WTC11 (cell line): ENCODE measurements around the gene NOSTRIN. TPM values are rescaled to one million over a fixed set of nuclear protein-coding genes. Genes with fewer than 3 reads are reported as not detected.

Source experiments
- ATAC-seq: fragments of 200-7000 bp; cut with Tn5 transposase; 2 replicates; pipeline ENCODE4 v1.10.0; 2021; ENCODE audit warnings: mild to moderate bottlenecking, moderate library complexity
- CTCF ChIA-PET: fragments of 300-600 bp; sonication (Branson Sonifier 250); formaldehyde crosslinking; loops from one replicate; lab custom pipeline; 2021; ENCODE audit warnings: antibody characterized with exemption; lab: Charles Lee
- POLR2A ChIA-PET: fragments of 350-600 bp; sonication (Branson Sonifier 250); formaldehyde crosslinking; loops from one replicate; lab custom pipeline; 2021; ENCODE audit warnings: antibody characterized with exemption; lab: Charles Lee
- DNase-seq: peaks from one replicate; pipeline ENCODE4 v3.0.0; 2021; ENCODE audit warnings: low spot score
- H3K27ac Mint-ChIP-seq: 2 replicates; pipeline ENCODE4 v1.8.0; 2021; ENCODE audit warnings: mixed read lengths
- H3K27me3 Mint-ChIP-seq: 2 replicates; pipeline ENCODE4 v1.8.0; 2021; ENCODE audit warnings: low read depth, mild to moderate bottlenecking, moderate library complexity, mixed read lengths
- H3K36me3 Mint-ChIP-seq: 2 replicates; pipeline ENCODE4 v1.8.0; 2021; ENCODE audit warnings: mixed read lengths
- H3K4me1 Mint-ChIP-seq: 2 replicates; pipeline ENCODE4 v1.8.0; 2022; ENCODE audit warnings: mixed read lengths
- H3K4me3 Mint-ChIP-seq: 2 replicates; pipeline ENCODE4 v1.8.0; 2021; ENCODE audit warnings: mild to moderate bottlenecking, moderate library complexity, mixed read lengths
- H3K9me3 Mint-ChIP-seq: 2 replicates; pipeline ENCODE4 v1.8.0; 2021; ENCODE audit warnings: mixed read lengths
- ATF3 ChIP-seq: sonication (generic); formaldehyde crosslinking; conservative IDR thresholded peaks from 2 replicates; pipeline ENCODE4 v1.8.1; 2022; ENCODE audit warnings: mild to moderate bottlenecking, missing genetic modification reagents
- E2F4 ChIP-seq: sonication (generic); formaldehyde crosslinking; IDR thresholded peaks from 2 replicates; pipeline ENCODE4 v1.8.1; 2022; ENCODE audit warnings: low read depth, mild to moderate bottlenecking, moderate library complexity, missing genetic modification reagents, borderline replicate concordance
- ESRRA ChIP-seq: sonication (generic); formaldehyde crosslinking; IDR thresholded peaks from 2 replicates; pipeline ENCODE4 v1.8.1; 2022; ENCODE audit warnings: mild to moderate bottlenecking, missing genetic modification reagents, borderline replicate concordance
- ETV6 ChIP-seq: sonication (generic); formaldehyde crosslinking; IDR thresholded peaks from 2 replicates; pipeline ENCODE4 v1.8.1; 2022; ENCODE audit warnings: mild to moderate bottlenecking, missing genetic modification reagents
- FOXJ3 ChIP-seq: sonication (generic); formaldehyde crosslinking; IDR thresholded peaks from 2 replicates; pipeline ENCODE4 v1.9.0; 2021; ENCODE audit warnings: missing genetic modification reagents, mild to moderate bottlenecking, borderline replicate concordance
- FOXP1 ChIP-seq: sonication (generic); formaldehyde crosslinking; IDR thresholded peaks from 2 replicates; pipeline ENCODE4 v1.8.0; 2022; ENCODE audit warnings: missing genetic modification reagents, mild to moderate bottlenecking, moderate library complexity, borderline replicate concordance
- HMGA2 ChIP-seq: fragments of 250-450 bp; sonication (Bioruptor Pico); IDR thresholded peaks from 2 replicates; pipeline ENCODE4 v1.4.0; 2021; ENCODE audit warnings: mild to moderate bottlenecking, moderate library complexity
- IRF1 ChIP-seq: sonication (generic); formaldehyde crosslinking; IDR thresholded peaks from 2 replicates; pipeline ENCODE4 v1.8.0; 2023; ENCODE audit warnings: missing genetic modification reagents
- KAT7 ChIP-seq: sonication (generic); formaldehyde crosslinking; IDR thresholded peaks from 2 replicates; pipeline ENCODE4 v1.8.1; 2023; ENCODE audit warnings: missing genetic modification reagents, mild to moderate bottlenecking, borderline replicate concordance
- MAX ChIP-seq: sonication (generic); formaldehyde crosslinking; IDR thresholded peaks from 2 replicates; pipeline ENCODE4 v1.8.0; 2022; ENCODE audit warnings: mild to moderate bottlenecking, missing genetic modification reagents
- MLX ChIP-seq: sonication (generic); formaldehyde crosslinking; IDR thresholded peaks from 2 replicates; pipeline ENCODE4 v1.8.1; 2023; ENCODE audit warnings: mild to moderate bottlenecking, missing genetic modification reagents, moderate library complexity
- NFYB ChIP-seq: sonication (generic); formaldehyde crosslinking; conservative IDR thresholded peaks from 2 replicates; pipeline ENCODE4 v1.8.0; 2022; ENCODE audit warnings: low read depth, missing genetic modification reagents
- NR2C2 ChIP-seq: sonication (generic); formaldehyde crosslinking; IDR thresholded peaks from 2 replicates; pipeline ENCODE4 v1.8.0; 2022; ENCODE audit warnings: mild to moderate bottlenecking, missing genetic modification reagents
- NR3C1 ChIP-seq: sonication (generic); formaldehyde crosslinking; conservative IDR thresholded peaks from 2 replicates; pipeline ENCODE4 v1.8.1; 2023; ENCODE audit warnings: low read depth, mild to moderate bottlenecking, missing genetic modification reagents
- PRDM15 ChIP-seq: sonication (generic); formaldehyde crosslinking; IDR thresholded peaks from 2 replicates; pipeline ENCODE4 v1.8.0; 2022; ENCODE audit warnings: missing genetic modification reagents
- RORB ChIP-seq: fragments of 250-450 bp; sonication (Bioruptor Pico); IDR thresholded peaks from 2 replicates; pipeline ENCODE4 v1.9.0; 2021; ENCODE audit warnings: mild to moderate bottlenecking
- SOX15 ChIP-seq: fragments of 250-450 bp; sonication (Bioruptor Pico); IDR thresholded peaks from 2 replicates; pipeline ENCODE4 v1.9.0; 2021; ENCODE audit warnings: mild to moderate bottlenecking
- TCF7 ChIP-seq: sonication (generic); formaldehyde crosslinking; IDR thresholded peaks from 2 replicates; pipeline ENCODE4 v1.8.0; 2022; ENCODE audit warnings: mild to moderate bottlenecking, low read depth, missing genetic modification reagents, moderate library complexity
- TP53 ChIP-seq: sonication (generic); formaldehyde crosslinking; IDR thresholded peaks from 2 replicates; pipeline ENCODE4 v1.8.1; 2023; ENCODE audit warnings: mild to moderate bottlenecking, missing genetic modification reagents
- ZBTB43 ChIP-seq: sonication (generic); formaldehyde crosslinking; IDR thresholded peaks from 2 replicates; pipeline ENCODE4 v1.8.1; 2023; ENCODE audit warnings: mild to moderate bottlenecking, missing genetic modification reagents
- ZNF532 ChIP-seq: fragments of 250-450 bp; sonication (Bioruptor Pico); IDR thresholded peaks from 2 replicates; pipeline ENCODE4 v1.9.0; 2021; ENCODE audit warnings: mild to moderate bottlenecking, borderline replicate concordance
- total RNA-seq: library from RNA; stranded (reverse); gene quantifications from 3 replicates; pipeline ENCODE4 v1.2.3, GENCODE V29; 2021

NOSTRIN gene
- total RNA-seq, 1 experiment from 2014 or later, result 0.22 TPM

GRCh38 chr2:168890006-168890782 lies 87.8 kb downstream of the NOSTRIN start, which contains the start of gene SPC25 (continued):
- TF ChIP-seq E2F4 (peak; percentile 100), NFYB (CRISPR knock-in tag) (peak; percentile 96), IRF1 (no peak), KAT7 (no peak), NR3C1 (CRISPR knock-in tag) (no peak), ZBTB43 (CRISPR knock-in tag) (0 out of 2 replicates have a peak, but pooled peaks have one; percentile 47), TP53 (CRISPR knock-in tag) (no peak), MAX (0 out of 2 replicates have a peak, but pooled peaks have one; percentile 19), HMGA2 (no peak), RORB (CRISPR knock-in tag) (no peak), MLX (no peak), PRDM15 (CRISPR knock-in tag) (no peak)

- ATAC-seq (no peak), DNase-seq (no peak)
- POLR2A ChIA-PET, result no interaction called here
- H3K9me3 Mint-ChIP-seq, result no peaks in the 10 kb centered on the region
- H3K4me3 Mint-ChIP-seq, result no peak overlapping the region
- H3K27ac Mint-ChIP-seq, result no peak overlapping the region
- CTCF ChIA-PET, result no interaction called here
- peaks cover 11% of the 10 kb centered on the region for H3K36me3 Mint-ChIP-seq
- H3K27me3 Mint-ChIP-seq, result peaks cover 25% of the 10 kb centered on the region
- peaks cover 11% of the 10 kb centered on the region for H3K4me1 Mint-ChIP-seq
- TF ChIP-seq ATF3 (no peak), ESRRA (CRISPR knock-in tag) (no peak), ETV6 (CRISPR knock-in tag) (no peak), FOXP1 (no peak), NR2C2 (CRISPR knock-in tag) (no peak), FOXJ3 (CRISPR knock-in tag) (no peak), TCF7 (CRISPR knock-in tag) (no peak), ZNF532 (CRISPR knock-in tag) (no peak), SOX15 (CRISPR knock-in tag) (no peak)
These were observed 89.9 kb downstream of the NOSTRIN start for GRCh38 chr2:168892327-168892726.
